ENCODE measurements around the gene MOCS2.

GRCh38 chr5:53048248-53048647 lies 61.3 kb downstream of the MOCS2 start:
- no peak for TF ChIP-seq CTCF (IDR thresholded peaks at IDR 0.05)
- TF ChIP-seq POLR2A (IDR thresholded peaks at IDR 0.05), result no peak
- no peak for TF ChIP-seq EP300 (IDR thresholded peaks at IDR 0.05)

All from tibial nerve (tissue), 4 donors.